HG02970 (cell line): Measurements from ENCODE around the gene CEP152.
"Not testable (repeated sequence)": the region's sequence is repeated elsewhere in the genome, so short reads cannot be mapped to it uniquely, and the experiment has no call there.

Experiments used
- ATAC-seq: cut with Tn5 transposase; IDR thresholded peaks from one replicate; pipeline ENCODE4 v1.9.1; 2021; ENCODE audit warnings: mild to moderate bottlenecking, moderate library complexity, moderate number of reproducible peaks; ENCODE audit not compliant: unreplicated experiment, low FRiP score

Gene CEP152

GRCh38 chr15:48810414-48811324 lies at the start of gene CEP152:
Gene CEP152, minus strand, starts transcription at chr15:48811069. Its CDS starts 5,420 bp downstream, at chr15:48805649.
- peak; percentile 97 for ATAC-seq

- no peak for ATAC-seq
Observed at GRCh38 chr15:48859426-48859825, 48.6 kb upstream of the CEP152 start.

GRCh38 chr15:48858401-48858800 lies 47.5 kb upstream of the CEP152 start:
- ATAC-seq: no peak

- ATAC-seq: no peak
Observed at GRCh38 chr15:48856942-48857341, 46.1 kb upstream of the CEP152 start.

- no peak for ATAC-seq
Observed at GRCh38 chr15:48855501-48856440, 44.9 kb upstream of the CEP152 start.

GRCh38 chr15:48854434-48854833 lies 43.6 kb upstream of the CEP152 start:
- ATAC-seq: not testable (repeated sequence)

- no peak for ATAC-seq
Observed at GRCh38 chr15:48851956-48852355, 41.1 kb upstream of the CEP152 start.

- no peak for ATAC-seq
Observed at GRCh38 chr15:48850648-48851047, 39.8 kb upstream of the CEP152 start.

- no peak for ATAC-seq
Observed at GRCh38 chr15:48845123-48845522, 34.3 kb upstream of the CEP152 start.

- no peak for ATAC-seq
Observed at GRCh38 chr15:48842501-48842900, 31.6 kb upstream of the CEP152 start.

GRCh38 chr15:48834756-48835155 lies 23.9 kb upstream of the CEP152 start:
- ATAC-seq: no peak

- ATAC-seq: no peak
Observed at GRCh38 chr15:48833526-48834239, 22.8 kb upstream of the CEP152 start.

- ATAC-seq: no peak
Observed at GRCh38 chr15:48832648-48833047, 21.8 kb upstream of the CEP152 start.

- ATAC-seq: no peak
Observed at GRCh38 chr15:48828906-48829305, 18.0 kb upstream of the CEP152 start.

- ATAC-seq: no peak
Observed at GRCh38 chr15:48828471-48828870, 17.6 kb upstream of the CEP152 start.

- no peak for ATAC-seq
Observed at GRCh38 chr15:48825075-48825474, 14.2 kb upstream of the CEP152 start.

- no peak for ATAC-seq
Observed at GRCh38 chr15:48823706-48824105, 12.8 kb upstream of the CEP152 start.

GRCh38 chr15:48823237-48823636 lies 12.4 kb upstream of the CEP152 start:
- no peak for ATAC-seq

- no peak for ATAC-seq
Observed at GRCh38 chr15:48814286-48814685, 3.4 kb upstream of the CEP152 start.

GRCh38 chr15:48811325-48811958 lies 573 bp upstream of the CEP152 start:
- no peak for ATAC-seq
